Gastrocnemius medialis (tissue), 4 donors: ENCODE data around the gene UGP2.

Experiments
- POLR2A ChIP-seq, 2 donors: fragments of 450-650 bp; IDR thresholded peaks; one replicate each; pipeline ENCODE4 v1.6.1; 2017; ENCODE audit warnings: antibody characterized with exemption in 2 of 2, mild to moderate bottlenecking in 2 of 2, moderate library complexity in 2 of 2
- TF ChIP-seq, protein P1 (sequence below), 5 experiments: fragments of 450-650 bp in 3 of 5; fragments of 200-600 bp in 2 of 5; sonication (generic) in 2 of 5; IDR thresholded peaks in 4 of 5; conservative IDR thresholded peaks in 1 of 5; 1 replicate in 4 of 5; 2 replicates in 1 of 5; pipeline ENCODE4 v1.5.1; 2016 to 2019; ENCODE audit warnings: antibody characterized with exemption in 5 of 5, mild to moderate bottlenecking in 3 of 5, moderate library complexity in 3 of 5

DNA sequence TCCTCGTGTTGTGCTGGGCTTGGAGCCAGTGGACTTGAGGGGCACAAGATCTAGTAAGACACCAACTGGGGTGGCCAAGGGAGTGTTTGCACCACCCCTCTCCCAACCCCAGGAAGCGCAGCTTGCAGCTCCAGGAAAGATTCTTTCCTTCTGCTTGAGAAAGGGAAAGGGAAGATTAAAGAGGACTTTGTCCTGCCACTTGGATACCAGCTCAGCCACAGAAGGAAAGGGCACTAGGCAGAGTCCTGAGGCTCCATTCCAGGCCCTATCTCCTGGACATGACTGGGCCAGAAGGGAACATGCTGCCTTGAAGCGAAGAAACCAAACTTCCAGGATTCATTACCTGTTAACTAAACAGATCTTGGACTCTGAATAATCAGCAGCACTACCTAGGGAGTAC is 44.9 kb upstream of the UGP2 start:
- TF ChIP-seq POLR2A (IDR thresholded peaks at IDR 0.05): no peak
- TF ChIP-seq, protein P1, sequence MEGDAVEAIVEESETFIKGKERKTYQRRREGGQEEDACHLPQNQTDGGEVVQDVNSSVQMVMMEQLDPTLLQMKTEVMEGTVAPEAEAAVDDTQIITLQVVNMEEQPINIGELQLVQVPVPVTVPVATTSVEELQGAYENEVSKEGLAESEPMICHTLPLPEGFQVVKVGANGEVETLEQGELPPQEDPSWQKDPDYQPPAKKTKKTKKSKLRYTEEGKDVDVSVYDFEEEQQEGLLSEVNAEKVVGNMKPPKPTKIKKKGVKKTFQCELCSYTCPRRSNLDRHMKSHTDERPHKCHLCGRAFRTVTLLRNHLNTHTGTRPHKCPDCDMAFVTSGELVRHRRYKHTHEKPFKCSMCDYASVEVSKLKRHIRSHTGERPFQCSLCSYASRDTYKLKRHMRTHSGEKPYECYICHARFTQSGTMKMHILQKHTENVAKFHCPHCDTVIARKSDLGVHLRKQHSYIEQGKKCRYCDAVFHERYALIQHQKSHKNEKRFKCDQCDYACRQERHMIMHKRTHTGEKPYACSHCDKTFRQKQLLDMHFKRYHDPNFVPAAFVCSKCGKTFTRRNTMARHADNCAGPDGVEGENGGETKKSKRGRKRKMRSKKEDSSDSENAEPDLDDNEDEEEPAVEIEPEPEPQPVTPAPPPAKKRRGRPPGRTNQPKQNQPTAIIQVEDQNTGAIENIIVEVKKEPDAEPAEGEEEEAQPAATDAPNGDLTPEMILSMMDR (IDR thresholded peaks at IDR 0.05 in 4 of 5, conservative IDR thresholded peaks at IDR 0.05 in 1 of 5): no peak
